ENCODE results near the gene FAM227B. TPM values are rescaled to one million over a fixed set of nuclear protein-coding genes. Genes with fewer than 3 reads are reported as not detected.

The FAM227B gene
- total and polyA plus RNA-seq, 9 donors: 7.0 to 21.8 (median 11.5) TPM

DNA sequence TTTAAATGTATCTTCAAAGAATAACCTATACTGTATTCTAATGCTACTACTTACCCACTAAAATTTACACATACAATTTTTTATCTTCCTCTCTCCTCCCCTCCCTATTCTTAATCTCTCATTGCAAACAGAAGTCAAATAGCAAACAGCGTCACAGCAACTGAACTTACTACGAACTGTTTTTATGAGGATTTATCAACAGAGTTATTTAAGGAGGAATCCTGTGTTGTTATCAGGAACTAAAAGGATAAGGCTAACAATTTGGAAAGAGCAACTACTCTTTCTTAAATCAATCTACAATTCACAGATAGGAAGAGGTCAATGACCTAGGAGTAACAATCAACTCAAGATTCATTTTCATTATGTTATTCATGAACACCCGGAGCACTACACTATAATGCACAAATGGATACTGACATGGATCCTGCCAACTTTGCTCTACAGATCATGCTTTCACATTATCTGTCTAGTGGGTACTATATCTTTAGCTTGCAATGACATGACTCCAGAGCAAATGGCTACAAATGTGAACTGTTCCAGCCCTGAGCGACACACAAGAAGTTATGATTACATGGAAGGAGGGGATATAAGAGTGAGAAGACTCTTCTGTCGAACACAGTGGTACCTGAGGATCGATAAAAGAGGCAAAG is 196.6 kb downstream of the FAM227B start:
- H3K27me3 ChIP-seq: no peaks in the 10 kb centered on the region
- TF ChIP-seq, protein P1, sequence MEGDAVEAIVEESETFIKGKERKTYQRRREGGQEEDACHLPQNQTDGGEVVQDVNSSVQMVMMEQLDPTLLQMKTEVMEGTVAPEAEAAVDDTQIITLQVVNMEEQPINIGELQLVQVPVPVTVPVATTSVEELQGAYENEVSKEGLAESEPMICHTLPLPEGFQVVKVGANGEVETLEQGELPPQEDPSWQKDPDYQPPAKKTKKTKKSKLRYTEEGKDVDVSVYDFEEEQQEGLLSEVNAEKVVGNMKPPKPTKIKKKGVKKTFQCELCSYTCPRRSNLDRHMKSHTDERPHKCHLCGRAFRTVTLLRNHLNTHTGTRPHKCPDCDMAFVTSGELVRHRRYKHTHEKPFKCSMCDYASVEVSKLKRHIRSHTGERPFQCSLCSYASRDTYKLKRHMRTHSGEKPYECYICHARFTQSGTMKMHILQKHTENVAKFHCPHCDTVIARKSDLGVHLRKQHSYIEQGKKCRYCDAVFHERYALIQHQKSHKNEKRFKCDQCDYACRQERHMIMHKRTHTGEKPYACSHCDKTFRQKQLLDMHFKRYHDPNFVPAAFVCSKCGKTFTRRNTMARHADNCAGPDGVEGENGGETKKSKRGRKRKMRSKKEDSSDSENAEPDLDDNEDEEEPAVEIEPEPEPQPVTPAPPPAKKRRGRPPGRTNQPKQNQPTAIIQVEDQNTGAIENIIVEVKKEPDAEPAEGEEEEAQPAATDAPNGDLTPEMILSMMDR (IDR thresholded peaks at IDR 0.05): no peak
- TF ChIP-seq EP300 (IDR thresholded peaks at IDR 0.05) (no peak), POLR2A (IDR thresholded peaks at IDR 0.05) (no peak)
- H3K4me3 ChIP-seq: peak overlapping the region; percentile 51
- H3K27ac ChIP-seq: peak overlapping the region in 1 of 2 donors; percentile 66
- 14 to 20% (median 17%) methylated on average over 6 of the region's 6 CpGs for WGBS, 3 donors
- no peaks in the 10 kb centered on the region for H3K36me3 ChIP-seq
- no peaks in the 10 kb centered on the region for H3K9me3 ChIP-seq
- intact Hi-C loops (cut with DNase I): loop anchor here in 2 of 4 donors (5.0 to 10.0 kb wide), 3 partner anchors 187 to 718 kb away; no protein-coding TSS in a partner anchor
- no peak for DNase-seq
- no peaks in the 10 kb centered on the region for H3K4me1 ChIP-seq (ENCODE audit: insufficient read depth)

DNA sequence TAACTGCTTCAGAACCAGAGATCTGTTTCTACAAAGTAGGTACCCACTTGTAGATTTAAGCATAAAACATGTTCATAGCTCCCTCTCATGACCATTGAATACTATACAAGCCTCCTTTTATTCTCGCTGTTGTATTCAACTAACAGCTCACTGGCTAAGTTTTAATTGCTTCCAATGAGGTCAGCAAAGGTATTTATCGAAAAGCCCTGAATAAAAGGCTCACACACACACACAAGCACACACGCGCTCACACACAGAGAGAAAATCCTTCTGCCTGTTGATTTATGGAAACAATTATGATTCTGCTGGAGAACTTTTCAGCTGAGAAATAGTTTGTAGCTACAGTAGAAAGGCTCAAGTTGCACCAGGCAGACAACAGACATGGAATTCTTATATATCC is 197.6 kb downstream of the FAM227B start, which contains the start of gene FGF7:
TSS of gene FGF7 (plus strand) at position 222 of the 400 bp plus-strand sequence. CDS start 1,056 bp downstream, outside the sequence.
- TF ChIP-seq EP300 (IDR thresholded peaks at IDR 0.05): no peak
- TF ChIP-seq, protein P1 (IDR thresholded peaks at IDR 0.05): no peak
- TF ChIP-seq POLR2A (IDR thresholded peaks at IDR 0.05): peak; percentile 31
- peak within 1 kb of the TSS; percentile 51 for H3K4me3 ChIP-seq
- no peaks in the 10 kb centered on the region for H3K4me1 ChIP-seq (ENCODE audit: insufficient read depth)
- peak within 1 kb of the TSS in 1 of 2 donors; percentile 66 for H3K27ac ChIP-seq
- H3K36me3 ChIP-seq: no peaks in the 10 kb centered on the region
- WGBS, 3 donors: 11 to 18% (median 12%) methylated on average over 4 of the region's 4 CpGs
- intact Hi-C loops (cut with DNase I): loop anchor here in 2 of 4 donors (5.0 to 10.0 kb wide), 3 partner anchors 186 to 719 kb away; no protein-coding TSS in a partner anchor
- H3K27me3 ChIP-seq: no peaks in the 10 kb centered on the region
- H3K9me3 ChIP-seq: no peaks in the 10 kb centered on the region
- peak in 4 of 5 donors; percentile 29 to 49 (median 45) for DNase-seq

DNA sequence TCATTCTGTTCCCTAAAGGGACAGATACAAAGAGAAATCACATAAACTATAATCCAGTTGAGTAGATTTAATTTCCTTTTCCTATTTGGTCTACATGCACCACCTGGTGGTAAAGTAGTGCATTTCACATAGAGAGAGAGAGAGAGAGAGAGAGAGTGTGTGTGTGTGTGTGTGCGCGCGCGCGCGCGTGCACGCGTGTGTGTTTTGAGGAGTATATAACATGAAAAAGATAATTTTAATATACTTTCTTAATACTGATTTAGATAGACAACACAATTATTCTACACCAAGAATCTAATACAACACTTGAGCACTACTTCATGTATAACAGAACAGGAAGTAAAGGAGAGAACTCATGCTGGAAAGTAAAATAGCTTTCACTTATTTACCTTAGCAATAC is 198.6 kb downstream of the FAM227B start:
- DNase-seq: peak; percentile 39 to 73 (median 68)
- Histone ChIP-seq H3K36me3 (no peaks in the 10 kb centered on the region), H3K4me1 (ENCODE audit: insufficient read depth) (no peaks in the 10 kb centered on the region), H3K4me3 (peak overlapping the region; percentile 51), H3K27ac (peak overlapping the region in 1 of 2 donors; percentile 66), H3K27me3 (no peaks in the 10 kb centered on the region), H3K9me3 (no peaks in the 10 kb centered on the region)
- TF ChIP-seq, protein P1 (IDR thresholded peaks at IDR 0.05): peak; percentile 58 to 93 (median 73)
- TF ChIP-seq EP300 (IDR thresholded peaks at IDR 0.05): no peak
- intact Hi-C loops (cut with DNase I): loop anchor here in 2 of 4 donors (5.0 to 10.0 kb wide), 3 partner anchors 185 to 720 kb away; no protein-coding TSS in a partner anchor
- 14 to 38% (median 35%) methylated on average over 9 of the region's 9 CpGs for WGBS, 3 donors

DNA sequence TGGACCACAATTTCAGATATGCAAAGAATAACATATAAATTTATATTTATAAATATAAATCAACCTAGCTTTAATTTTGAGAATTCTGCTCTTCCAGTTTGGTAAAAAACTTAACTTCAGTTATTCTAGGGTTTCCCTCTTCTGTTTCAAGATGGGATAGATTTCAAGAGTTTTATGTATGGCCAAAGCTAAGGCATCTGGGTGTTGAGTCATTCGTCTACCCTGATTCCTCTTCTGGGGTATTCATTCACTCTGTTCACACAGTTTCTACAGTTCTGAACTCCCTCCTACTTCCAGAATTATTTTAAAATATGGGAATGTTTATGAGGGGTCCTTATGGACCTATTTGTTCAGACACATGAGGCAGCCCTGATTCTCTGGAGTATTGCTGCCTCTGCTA is 201.8 kb downstream of the FAM227B start:
- Histone ChIP-seq H3K4me1 (ENCODE audit: insufficient read depth) (no peaks in the 10 kb centered on the region), H3K27me3 (no peaks in the 10 kb centered on the region), H3K4me3 (no peak overlapping the region), H3K36me3 (no peaks in the 10 kb centered on the region), H3K27ac (no peak overlapping the region), H3K9me3 (no peaks in the 10 kb centered on the region)
- DNase-seq: no peak
- intact Hi-C loops (cut with DNase I): loop anchor here in 1 of 4 donors (10.0 kb wide), 1 partner anchor 184 kb away; no protein-coding TSS in a partner anchor
- TF ChIP-seq EP300 (IDR thresholded peaks at IDR 0.05): no peak
- TF ChIP-seq, protein P1 (IDR thresholded peaks at IDR 0.05): no peak
- TF ChIP-seq POLR2A (IDR thresholded peaks at IDR 0.05): no peak
- 92 to 98% (median 97%) methylated on average over 1 of the region's 1 CpG for WGBS, 3 donors
